ENCODE results near the gene VAMP2.

The VAMP2 gene

GRCh38 chr17:8143581-8144400 is 19.0 kb downstream of the VAMP2 start:
- in situ Hi-C loops (cut with MboI; ENCODE audit: low sequenced_read_pairs): no loop called here

GRCh38 chr17:8142887-8143580 is 19.7 kb downstream of the VAMP2 start:
- in situ Hi-C loops (cut with MboI; ENCODE audit: low sequenced_read_pairs): no loop called here

- in situ Hi-C loops (cut with MboI; ENCODE audit: low sequenced_read_pairs): no loop called here
Measured at GRCh38 chr17:8142158-8142886, 20.4 kb downstream of the VAMP2 start.

- in situ Hi-C loops (cut with MboI; ENCODE audit: low sequenced_read_pairs): no loop called here
Measured at GRCh38 chr17:8141741-8142140, 21.0 kb downstream of the VAMP2 start.

GRCh38 chr17:8141045-8141444 is 21.7 kb downstream of the VAMP2 start:
- in situ Hi-C loops (cut with MboI; ENCODE audit: low sequenced_read_pairs): no loop called here

GRCh38 chr17:8140065-8141029 is 22.4 kb downstream of the VAMP2 start:
- in situ Hi-C loops (cut with MboI; ENCODE audit: low sequenced_read_pairs): no loop called here

GRCh38 chr17:8138672-8139371 is 23.9 kb downstream of the VAMP2 start:
- in situ Hi-C loops (cut with MboI; ENCODE audit: low sequenced_read_pairs): no loop called here

GRCh38 chr17:8138374-8138671 is 24.4 kb downstream of the VAMP2 start:
- in situ Hi-C loops (cut with MboI; ENCODE audit: low sequenced_read_pairs): no loop called here

- in situ Hi-C loops (cut with MboI; ENCODE audit: low sequenced_read_pairs): no loop called here
Measured at GRCh38 chr17:8137645-8138373, 24.9 kb downstream of the VAMP2 start.

GRCh38 chr17:8133941-8134340 is 28.8 kb downstream of the VAMP2 start:
- in situ Hi-C loops (cut with MboI; ENCODE audit: low sequenced_read_pairs): no loop called here

- in situ Hi-C loops (cut with MboI; ENCODE audit: low sequenced_read_pairs): no loop called here
Measured at GRCh38 chr17:8133399-8133798, 29.3 kb downstream of the VAMP2 start.

GRCh38 chr17:8131844-8132441 is 30.8 kb downstream of the VAMP2 start:
- in situ Hi-C loops (cut with MboI; ENCODE audit: low sequenced_read_pairs): no loop called here

- in situ Hi-C loops (cut with MboI; ENCODE audit: low sequenced_read_pairs): no loop called here
Measured at GRCh38 chr17:8128125-8128784, 34.5 kb downstream of the VAMP2 start.

GRCh38 chr17:8126491-8127066 is 36.2 kb downstream of the VAMP2 start:
- in situ Hi-C loops (cut with MboI; ENCODE audit: low sequenced_read_pairs): no loop called here

GRCh38 chr17:8125947-8126490 is 36.7 kb downstream of the VAMP2 start:
- in situ Hi-C loops (cut with MboI; ENCODE audit: low sequenced_read_pairs): no loop called here

GRCh38 chr17:8125154-8125946 is 37.4 kb downstream of the VAMP2 start:
- in situ Hi-C loops (cut with MboI; ENCODE audit: low sequenced_read_pairs): no loop called here
